ENCODE measurements around the gene CCDC18. TPM values are rescaled to one million over a fixed set of nuclear protein-coding genes. Genes with fewer than 3 reads are reported as not detected.
"Not testable (repeated sequence)": the region's sequence is repeated elsewhere in the genome, so short reads cannot be mapped to it uniquely, and the experiment has no call there.

The CCDC18 gene
- total RNA-seq, 1 donor from 2014 or later = 2.4 TPM

DNA sequence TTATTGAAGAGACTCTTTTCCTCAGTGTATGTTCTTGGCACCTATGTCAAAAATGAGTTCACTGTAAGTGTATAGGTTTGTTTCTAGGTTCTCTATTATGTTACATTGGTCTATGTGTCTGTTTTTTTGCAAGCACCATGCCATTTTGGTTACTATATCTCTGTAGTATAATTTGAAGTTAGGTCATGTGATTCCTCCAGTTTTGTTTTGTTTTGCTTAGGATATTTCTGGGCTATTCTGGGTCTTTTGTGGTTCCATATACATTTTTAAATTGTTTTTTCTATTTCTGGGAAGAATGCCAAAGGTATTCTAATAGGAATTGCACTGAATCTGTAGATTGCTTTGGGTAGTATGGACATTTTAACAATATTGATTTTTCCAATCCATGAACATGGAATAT, 13.5 kb upstream of the CCDC18 start:
- no peak for ATAC-seq (ENCODE audit: poor library complexity)
- intact Hi-C loops (cut with DNase I) = no loop called here
- DNase-seq = no peak

DNA sequence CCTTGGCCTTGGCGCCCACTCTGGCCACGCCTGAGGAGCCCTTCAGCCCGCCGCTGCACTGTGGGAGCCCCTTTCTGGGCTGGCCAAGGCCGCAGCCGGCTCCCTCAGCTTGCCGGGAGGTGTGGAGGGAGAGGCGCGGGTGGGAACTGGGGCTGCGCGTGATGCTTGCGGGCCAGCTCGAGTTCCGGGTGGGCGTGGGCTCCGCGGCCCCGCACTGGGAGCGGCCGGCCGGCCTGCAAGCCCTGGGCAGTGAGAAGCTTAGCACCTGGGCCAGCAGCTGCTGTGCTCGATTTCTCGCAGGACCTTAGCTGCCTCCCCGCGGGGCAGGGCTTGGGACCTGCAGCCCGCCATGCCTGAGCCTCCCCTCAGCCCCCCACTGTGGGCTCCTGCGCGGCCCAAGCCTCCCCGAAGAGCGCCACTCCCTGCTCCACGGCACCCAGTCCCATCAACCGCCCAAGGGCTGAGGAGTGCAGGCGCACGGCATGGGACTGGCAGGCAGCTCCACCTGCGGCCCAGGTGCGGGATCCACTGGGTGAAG, 10.3 kb upstream of the CCDC18 start:
- DNase-seq; intact Hi-C loops (cut with DNase I); ATAC-seq (ENCODE audit: poor library complexity): not testable (repeated sequence)

DNA sequence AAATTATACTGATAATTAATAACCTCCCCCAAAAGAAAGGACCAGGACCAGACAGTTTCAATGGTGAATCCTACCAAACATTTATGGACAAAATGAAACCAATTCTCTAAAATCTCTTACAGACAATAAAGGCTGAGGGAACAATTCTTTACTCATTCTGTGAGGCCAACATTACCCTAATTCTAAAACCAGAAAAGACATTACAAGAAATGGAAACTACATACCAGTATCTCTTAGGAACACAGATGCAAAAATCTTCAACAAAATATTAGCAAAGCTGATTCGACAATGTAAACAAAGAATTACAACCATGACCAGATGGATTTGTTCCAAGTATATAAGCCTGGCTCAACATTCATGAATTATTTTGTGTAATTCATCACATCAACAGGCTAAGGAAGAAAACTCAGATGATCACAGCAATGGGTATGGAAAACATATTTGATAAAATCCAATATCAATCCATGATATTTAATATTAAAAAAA, 8.9 kb upstream of the CCDC18 start:
- intact Hi-C loops (cut with DNase I) = no loop called here
- ATAC-seq (ENCODE audit: poor library complexity) (no peak), DNase-seq (no peak)

DNA sequence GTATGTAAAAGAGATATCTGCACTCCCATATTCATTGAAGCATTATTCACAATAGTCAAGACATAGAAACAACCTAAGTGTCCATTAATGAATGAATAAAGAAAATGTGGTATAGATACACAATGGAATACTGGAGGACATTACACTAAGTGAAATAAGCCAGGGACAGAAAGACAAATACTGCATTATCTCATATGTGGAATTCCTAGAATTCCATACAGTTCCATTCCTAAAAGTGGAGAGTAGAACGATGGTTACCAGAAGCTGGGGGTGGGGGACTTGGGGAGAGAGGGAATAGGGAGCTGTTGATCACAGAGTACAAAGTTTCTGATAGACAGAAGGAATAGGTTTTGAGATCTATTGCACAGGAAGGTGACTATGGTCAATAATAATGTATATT, 7.7 kb upstream of the CCDC18 start:
- ATAC-seq (ENCODE audit: poor library complexity) (no peak), DNase-seq (no peak)
- intact Hi-C loops (cut with DNase I) = no loop called here

DNA sequence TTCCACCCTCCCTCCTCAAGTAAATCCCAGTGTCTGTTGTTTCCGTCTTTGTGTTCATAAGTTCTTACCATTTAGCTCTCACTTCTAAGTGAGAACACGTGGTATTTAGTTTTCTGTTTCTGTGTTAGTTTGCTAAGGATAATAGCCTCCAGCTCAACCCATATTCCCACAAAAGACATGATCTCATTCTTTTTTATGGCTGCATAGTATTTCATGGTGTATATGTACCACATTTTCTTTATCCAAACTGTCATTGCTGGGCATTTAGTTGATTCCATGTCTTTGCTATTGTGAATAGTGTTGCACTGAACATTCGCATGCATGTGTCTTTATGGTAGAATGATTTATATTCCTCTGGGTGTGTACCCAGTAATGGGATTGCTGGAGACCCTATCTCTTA, 5.9 kb upstream of the CCDC18 start:
- intact Hi-C loops (cut with DNase I); ATAC-seq (ENCODE audit: poor library complexity); DNase-seq: not testable (repeated sequence)

DNA sequence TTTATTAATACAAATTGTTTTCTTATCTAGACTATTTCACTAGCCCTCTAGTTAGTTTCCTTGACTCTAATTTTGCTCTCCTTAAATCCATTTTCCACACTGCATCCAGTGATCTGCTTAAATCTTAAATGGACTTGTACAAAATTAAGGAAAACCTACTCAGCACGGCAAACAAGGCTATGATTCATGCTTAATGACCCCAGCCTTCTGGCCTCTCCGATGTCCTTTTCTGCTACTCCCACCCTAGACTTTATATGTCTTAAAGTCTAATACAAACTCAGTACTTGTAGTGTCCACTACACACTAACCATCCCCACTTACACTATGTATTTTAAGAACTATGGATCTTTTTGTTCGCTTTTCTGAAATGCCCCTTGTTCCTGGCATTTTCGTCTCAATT, 2.5 kb upstream of the CCDC18 start:
- DNase-seq (no peak), ATAC-seq (ENCODE audit: poor library complexity) (no peak)
- intact Hi-C loops (cut with DNase I) = no loop called here

DNA sequence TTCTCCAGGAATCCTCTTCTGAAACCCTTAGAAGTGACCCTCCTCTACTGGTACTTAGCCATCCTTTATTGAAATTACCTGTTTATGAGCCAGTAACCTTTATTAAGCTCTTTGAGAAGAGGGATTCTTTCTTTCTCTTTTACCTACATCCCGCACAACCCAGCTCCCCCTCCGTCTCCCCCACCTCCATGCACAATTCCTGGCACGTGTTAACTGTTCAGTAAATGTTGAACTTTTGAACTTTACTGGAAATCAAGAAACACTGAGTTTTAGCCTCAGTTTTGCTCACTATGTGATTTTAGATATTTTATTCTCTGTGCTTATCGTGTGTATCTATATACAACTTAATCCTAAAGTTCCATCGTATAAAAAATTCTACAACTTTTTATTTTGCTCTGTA, 2.1 kb upstream of the CCDC18 start:
- intact Hi-C loops (cut with DNase I) = no loop called here
- no peak for DNase-seq
- ATAC-seq (ENCODE audit: poor library complexity) = no peak

DNA sequence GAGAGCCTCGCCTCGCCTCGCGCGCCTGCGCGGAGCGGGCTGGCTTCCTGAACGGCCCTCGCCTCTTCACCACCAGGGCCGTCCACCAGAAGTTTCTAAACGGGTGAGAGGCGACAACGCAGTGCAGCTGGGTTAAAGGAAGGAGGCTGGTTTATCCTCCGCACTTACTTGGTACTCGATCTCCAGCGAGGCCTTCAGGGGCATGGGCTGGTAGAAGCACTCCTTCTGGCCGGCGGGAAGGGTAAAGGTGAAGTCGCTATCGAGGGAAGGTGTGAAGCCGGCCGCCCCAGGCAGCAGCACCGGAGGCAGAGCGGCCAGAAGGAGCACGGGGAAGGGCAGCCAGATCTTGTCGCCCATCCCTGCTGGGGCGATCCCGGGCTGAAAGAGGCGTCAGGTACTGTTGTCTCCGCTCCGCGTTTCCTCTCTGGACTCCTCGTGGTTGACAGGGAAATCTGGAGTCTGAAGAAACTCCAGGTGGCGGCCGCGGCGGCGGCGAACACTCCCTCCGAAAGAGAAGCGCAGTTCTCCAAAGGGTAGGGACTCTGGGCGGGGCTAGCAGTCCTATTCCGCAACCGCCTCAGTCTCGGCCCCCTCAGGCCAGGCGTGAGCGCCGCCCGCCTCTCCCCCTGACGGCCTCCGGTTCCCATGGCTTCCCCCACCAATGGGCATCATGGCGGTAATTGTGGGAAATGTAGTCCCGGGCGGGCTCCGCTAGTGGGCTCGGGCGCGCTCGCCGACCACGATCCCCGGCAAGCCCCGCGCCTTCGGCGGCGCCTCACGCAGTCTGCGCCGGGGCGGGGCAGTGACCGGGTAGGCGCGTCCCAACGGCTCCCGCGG, 420 bp upstream of the CCDC18 start, which contains the start of gene TMED5:
TSS of gene TMED5 (minus strand) at position 528 of the 837 bp plus-strand sequence. CDS start at position 357, 171 bp downstream.
- intact Hi-C loops (cut with DNase I) = no loop called here
- peak; percentile 98 for DNase-seq
- ATAC-seq (ENCODE audit: poor library complexity) = peak; percentile 98

DNA sequence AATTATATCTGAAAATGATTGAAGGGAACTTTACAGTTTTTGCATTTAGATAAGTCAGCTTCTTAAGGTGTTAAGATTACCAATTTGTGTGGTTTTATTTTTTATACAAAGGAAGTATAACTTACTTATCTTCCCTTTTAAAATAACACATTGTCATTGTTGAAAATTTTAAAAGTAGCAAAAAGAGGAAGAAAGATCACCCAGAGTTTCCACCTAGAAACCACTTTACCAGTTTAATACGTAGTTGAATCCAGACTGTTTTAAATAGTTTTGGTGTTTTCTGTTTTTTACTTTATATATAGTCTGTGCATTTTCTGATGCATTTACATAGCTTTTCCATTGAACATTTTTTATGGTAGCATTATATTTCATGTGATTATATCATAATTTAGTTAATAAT, 6.1 kb downstream of the CCDC18 start:
- intact Hi-C loops (cut with DNase I) = no loop called here
- no peak for ATAC-seq (ENCODE audit: poor library complexity)
- no peak for DNase-seq

DNA sequence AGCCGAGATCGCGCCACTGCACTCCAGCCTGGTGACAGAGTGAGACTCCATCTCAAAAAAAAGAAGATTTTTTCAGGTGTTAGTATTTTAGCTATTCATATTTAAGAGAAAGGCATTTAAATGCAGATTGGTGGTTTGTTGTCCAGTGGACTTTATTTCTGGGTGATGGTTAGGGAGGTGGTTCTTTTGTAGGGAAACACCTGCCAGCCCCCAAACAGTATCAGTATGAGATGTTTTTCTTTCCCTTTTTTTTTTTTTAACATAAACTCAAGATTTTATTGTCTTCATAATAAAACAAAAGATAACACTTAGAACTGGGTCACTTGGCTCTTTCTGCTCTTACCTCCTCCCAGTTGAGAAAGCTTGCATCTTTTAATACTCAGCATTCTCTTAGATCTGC, 9.9 kb downstream of the CCDC18 start:
- ATAC-seq (ENCODE audit: poor library complexity) (no peak), DNase-seq (no peak)
- intact Hi-C loops (cut with DNase I) = no loop called here

DNA sequence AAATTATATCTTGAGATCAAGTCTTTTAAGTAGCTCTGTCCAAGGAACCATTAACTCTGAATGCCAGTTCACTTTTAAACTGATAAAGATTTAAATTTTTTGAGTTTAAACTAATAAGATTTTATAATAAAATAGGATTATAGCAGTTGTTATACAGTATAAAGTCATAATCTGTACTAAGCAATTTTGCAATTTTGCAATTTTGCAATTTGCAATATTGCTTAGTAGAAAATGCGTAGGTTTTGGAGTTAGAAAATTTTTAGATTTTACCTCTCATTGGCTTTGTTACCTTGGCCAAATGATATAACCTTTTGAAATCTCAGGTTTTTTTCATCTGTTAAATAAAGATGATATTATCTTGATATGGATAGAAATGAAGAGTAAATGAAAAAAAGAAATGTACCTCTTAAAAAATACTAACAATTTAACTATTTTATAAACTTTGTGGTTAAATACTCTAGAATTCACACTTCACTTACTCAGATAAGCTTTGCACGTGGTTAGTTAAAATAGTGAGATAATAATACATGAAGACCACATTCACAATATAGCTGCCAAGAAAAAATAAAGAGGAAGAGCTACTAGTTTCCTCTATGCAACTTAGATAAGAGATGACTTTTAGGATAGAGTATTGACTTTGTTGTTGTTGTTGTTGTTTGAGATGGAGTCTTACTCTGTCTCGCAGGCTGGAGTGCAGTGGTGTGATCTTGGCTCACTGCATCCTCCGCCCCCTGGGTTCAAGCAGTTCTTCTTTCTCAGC, 13.9 kb downstream of the CCDC18 start:
- DNase-seq (no peak), ATAC-seq (ENCODE audit: poor library complexity) (no peak)
- intact Hi-C loops (cut with DNase I) = no loop called here

DNA sequence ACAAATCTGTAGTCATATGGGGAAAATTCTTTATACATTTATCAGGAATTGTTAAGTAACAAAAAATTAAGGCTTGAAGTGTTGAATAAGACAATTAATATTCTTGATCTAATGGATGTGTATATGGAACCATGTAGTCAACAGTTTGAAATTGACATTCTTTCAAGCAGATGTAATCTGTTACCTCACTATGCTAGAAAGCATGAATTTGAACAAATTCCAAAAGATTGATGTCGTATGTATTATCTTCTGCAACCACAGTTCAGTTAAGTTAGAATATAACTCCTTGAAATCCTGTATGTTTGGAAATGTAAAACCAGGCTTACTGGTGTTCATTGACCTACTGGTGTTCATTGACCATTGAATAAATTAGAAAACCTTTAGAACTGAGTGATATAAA, 16.1 kb downstream of the CCDC18 start:
- no peak for DNase-seq
- intact Hi-C loops (cut with DNase I) = no loop called here
- no peak for ATAC-seq (ENCODE audit: poor library complexity)

DNA sequence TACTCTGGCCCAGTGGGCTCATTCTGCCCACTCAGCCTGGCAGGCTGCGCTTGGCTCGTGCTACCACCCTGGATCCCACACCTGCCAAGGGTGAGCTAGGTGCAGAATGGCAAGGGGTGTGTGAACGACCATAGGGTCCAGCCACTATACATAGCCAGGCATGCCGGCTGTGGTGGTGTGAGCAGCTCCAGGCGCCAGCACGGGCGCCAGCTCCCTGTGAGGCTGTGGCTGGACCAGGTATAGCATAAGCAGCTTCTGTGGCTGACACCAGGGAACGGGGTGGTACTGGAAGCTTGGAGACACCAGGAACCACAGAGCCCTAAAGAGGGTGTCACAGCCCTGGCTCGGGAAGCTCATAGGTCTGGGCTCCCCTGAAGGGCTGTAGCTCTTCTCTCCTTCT, 18.6 kb downstream of the CCDC18 start:
- intact Hi-C loops (cut with DNase I) = no loop called here
- DNase-seq (no peak), ATAC-seq (ENCODE audit: poor library complexity) (no peak)

DNA sequence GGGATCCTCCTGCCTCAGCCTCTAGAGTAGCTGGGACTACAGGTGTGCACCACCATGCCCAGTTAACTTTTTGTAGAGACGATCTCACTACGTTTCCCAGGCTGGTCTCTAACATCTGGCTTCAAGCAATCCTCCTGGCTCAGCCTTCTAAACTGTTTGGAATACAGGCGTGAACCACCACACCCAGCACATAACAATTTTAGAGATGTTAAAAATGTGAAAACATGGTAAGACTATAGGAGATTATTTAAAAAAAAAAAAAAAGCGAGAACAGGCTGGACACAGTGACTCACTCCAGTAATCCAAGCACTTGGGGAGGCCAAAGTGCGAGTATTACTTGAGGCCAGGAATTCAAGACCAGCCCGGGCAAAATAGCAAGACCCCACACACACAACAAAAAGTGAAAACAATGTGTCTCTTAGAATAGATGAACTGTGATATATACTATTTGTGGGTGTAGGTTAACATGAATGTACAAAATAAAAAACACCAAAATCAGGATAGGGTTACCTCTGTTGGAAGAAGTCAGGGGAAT, 19.6 kb downstream of the CCDC18 start:
- intact Hi-C loops (cut with DNase I) = no loop called here
- ATAC-seq (ENCODE audit: poor library complexity) = no peak
- DNase-seq = no peak

DNA sequence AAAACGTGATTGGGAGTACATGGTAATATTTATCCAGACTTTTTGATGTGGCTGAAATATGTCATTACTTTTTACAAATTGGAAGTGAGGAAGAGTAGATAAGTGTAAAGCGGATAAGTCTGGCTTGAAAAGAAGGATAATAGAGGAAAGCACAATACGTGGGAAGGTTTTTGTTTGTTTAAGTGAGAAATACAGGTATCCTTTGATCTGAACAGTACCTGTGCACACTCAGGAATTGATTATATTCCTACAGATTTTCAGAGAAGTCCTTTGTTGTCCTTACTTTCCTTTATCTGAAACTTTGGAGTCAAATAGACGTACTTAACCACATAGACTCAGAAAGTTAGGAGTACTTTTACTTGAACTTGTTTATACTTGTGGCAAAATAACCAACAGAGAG, 20.2 kb downstream of the CCDC18 start:
- no peak for DNase-seq
- intact Hi-C loops (cut with DNase I) = no loop called here
- ATAC-seq (ENCODE audit: poor library complexity) = no peak

DNA sequence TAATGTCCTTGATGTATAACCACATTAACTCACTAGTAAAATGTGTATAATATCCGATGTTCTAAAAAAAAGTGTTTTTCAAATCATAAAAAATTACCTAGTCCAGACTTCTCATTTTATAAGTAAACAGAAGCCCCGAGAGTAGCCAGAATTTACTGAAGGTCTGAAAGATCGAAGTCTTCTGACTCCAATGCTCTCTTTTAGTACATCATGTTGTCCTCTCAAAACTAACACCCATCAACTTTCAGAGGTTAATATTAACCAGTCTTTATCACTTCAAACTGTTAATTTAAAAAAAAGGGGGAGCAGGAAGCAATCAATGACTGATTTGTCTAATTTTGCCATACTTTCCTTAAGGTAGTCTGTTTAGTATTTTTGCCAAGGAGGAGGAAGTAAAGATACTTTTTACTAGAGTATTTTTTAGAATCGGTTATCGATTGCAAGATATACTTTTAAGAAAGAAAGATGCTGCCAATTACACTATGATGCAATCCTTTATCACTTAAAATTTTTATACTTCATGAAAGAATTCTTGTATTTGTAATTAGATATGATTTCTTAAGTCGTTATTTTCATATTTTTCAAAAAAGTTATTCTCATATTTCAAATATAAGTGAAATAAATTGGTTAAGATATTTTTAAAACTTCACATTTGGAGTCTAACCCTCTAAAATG, 25.5 kb downstream of the CCDC18 start:
- DNase-seq (no peak), ATAC-seq (ENCODE audit: poor library complexity) (no peak)
- intact Hi-C loops (cut with DNase I) = no loop called here

DNA sequence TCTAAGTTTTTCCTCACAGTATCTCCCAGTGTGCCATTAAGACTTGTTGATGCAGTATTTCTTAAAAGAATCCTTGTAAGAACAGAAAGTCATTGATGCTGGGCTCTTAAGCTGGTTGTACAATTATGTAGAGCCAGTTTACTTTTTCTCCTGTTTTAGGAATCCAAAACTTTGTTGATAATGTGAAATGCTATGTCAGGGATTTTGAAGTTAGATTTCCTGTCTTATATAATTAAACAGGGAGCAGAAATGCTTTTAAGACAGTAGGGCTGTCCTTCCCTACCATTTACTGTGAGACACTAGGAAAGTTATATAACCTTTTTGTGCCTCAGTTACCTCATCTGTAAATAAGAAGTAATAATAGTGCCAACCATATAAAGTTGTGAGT, 26.0 kb downstream of the CCDC18 start:
- intact Hi-C loops (cut with DNase I) = no loop called here
- DNase-seq = no peak
- no peak for ATAC-seq (ENCODE audit: poor library complexity)

DNA sequence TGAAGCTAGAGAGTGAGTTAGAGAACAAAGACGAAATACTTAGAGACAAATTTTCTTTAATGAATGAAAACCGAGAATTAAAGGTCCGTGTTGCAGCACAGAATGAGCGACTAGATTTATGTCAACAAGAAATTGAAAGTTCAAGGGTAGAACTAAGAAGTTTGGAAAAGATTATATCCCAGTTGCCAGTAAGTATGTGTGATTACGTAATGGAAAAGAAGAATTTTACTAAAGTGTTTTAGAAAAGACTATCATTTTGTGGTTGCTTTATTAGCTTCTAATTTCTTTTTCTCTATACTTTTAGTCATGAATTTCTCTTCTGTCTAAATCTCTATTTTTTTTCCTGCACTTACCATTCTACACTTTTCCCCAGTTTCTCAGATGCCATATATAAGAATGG, 26.7 kb downstream of the CCDC18 start:
- DNase-seq = no peak

DNA sequence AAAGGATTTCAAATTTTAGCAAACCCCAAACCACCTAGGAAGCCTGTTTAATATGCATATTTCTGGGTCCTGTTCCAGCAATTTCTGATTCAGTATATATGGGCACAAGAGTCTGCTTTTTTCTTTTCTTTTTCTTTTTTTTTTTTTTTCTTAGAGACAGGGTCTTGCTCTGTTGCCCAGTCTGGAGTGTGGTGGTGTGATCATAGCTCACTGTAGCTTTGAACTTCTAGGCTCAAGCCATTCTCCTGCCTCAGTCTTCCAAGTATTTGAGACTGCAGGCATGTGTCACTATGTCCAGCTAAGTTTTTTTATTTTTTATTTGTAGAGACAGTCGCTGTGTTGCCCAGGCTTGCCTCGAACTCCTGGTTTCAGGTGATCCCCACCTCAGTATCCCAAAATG, 34.8 kb downstream of the CCDC18 start:
- DNase-seq (no peak), ATAC-seq (ENCODE audit: poor library complexity) (no peak)
- intact Hi-C loops (cut with DNase I) = no loop called here

More for the DNA sequence above, 26.7 kb downstream of the CCDC18 start:
- intact Hi-C loops (cut with DNase I) = no loop called here
- ATAC-seq (ENCODE audit: poor library complexity) = no peak
